BLaER1 (cell line): ENCODE data around the gene TMEM106C.
A peak's percentile ranks its signal among the peaks of the same experiment; 100 is the strongest.

Source experiments
- H3K27ac ChIP-seq: shearing (Covaris generic); formaldehyde crosslinking; 2 replicates; pipeline ENCODE4 v1.8.1; 2022
- H3K27me3 ChIP-seq: shearing (Covaris generic); formaldehyde crosslinking; 2 replicates; pipeline ENCODE4 v1.8.1; 2022
- H3K36me3 ChIP-seq: shearing (Covaris generic); formaldehyde crosslinking; 2 replicates; pipeline ENCODE4 v1.8.1; 2022
- H3K4me1 ChIP-seq: shearing (Covaris generic); formaldehyde crosslinking; 2 replicates; pipeline ENCODE4 v1.8.1; 2022
- H3K4me2 ChIP-seq: shearing (Covaris generic); formaldehyde crosslinking; 2 replicates; pipeline ENCODE4 v1.8.1; 2022
- H3K4me3 ChIP-seq: shearing (Covaris generic); formaldehyde crosslinking; 2 replicates; pipeline ENCODE4 v1.8.1; 2022
- H3K9ac ChIP-seq: shearing (Covaris generic); formaldehyde crosslinking; 2 replicates; pipeline ENCODE4 v1.8.1; 2022
- H3K9me3 ChIP-seq: shearing (Covaris generic); formaldehyde crosslinking; 2 replicates; pipeline ENCODE4 v1.8.1; 2022
- H4K20me1 ChIP-seq: shearing (Covaris generic); formaldehyde crosslinking; 2 replicates; pipeline ENCODE4 v1.8.1; 2022
- Cebpa-rat ChIP-seq: shearing (Covaris generic); IDR thresholded peaks from 2 replicates; pipeline ENCODE4 v1.8.1; 2022

TMEM106C gene

DNA sequence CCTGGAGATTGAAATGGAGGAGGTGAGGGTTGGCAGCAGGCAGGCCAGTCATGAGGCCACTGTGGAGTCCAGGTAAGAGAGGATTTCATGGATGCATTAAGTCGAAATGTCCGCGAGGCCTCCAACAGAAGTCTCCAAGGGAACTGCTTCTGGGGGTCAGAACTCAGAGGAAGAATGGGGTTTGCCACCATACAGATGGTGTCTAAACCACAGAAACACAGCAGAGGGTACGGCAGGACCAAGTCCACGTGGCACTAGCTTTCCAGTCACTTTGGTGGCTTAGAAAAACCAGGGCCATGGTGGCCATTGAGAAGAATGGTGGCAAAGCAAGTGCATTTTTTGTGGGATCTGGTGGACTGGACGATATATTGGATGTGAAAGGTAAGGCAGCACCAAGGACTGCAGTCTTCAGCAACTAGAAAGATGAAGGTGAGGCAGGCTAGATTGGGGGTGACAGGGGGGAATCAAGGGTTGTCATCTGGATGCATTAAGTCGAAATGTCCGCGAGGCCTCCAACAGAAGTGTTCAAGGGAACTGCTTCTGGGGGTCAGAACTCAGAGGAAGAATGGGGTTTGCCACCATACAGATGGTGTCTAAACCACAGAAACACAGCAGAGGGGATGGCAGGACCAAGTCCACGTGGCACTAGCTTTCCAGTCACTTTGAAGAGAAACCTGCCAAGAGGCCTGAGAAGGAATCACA lies 22.5 kb upstream of the TMEM106C start:
- H3K27ac ChIP-seq, result peak overlapping the region; percentile 72
- H4K20me1 ChIP-seq, result no peaks in the 10 kb centered on the region
- peak overlapping the region; percentile 97 for H3K4me2 ChIP-seq
- no peaks in the 10 kb centered on the region for H3K27me3 ChIP-seq
- no peak overlapping the region; the same call in 1 of the 2 replicates for H3K9ac ChIP-seq
- 0 out of 2 replicates have a peak overlapping the region, but pooled peaks have one; percentile 61 for H3K4me3 ChIP-seq
- H3K4me1 ChIP-seq, result peaks cover 63% of the 10 kb centered on the region
- no peaks in the 10 kb centered on the region for H3K36me3 ChIP-seq
- TF ChIP-seq Cebpa-rat, result no peak
- H3K9me3 ChIP-seq, result no peaks in the 10 kb centered on the region

DNA sequence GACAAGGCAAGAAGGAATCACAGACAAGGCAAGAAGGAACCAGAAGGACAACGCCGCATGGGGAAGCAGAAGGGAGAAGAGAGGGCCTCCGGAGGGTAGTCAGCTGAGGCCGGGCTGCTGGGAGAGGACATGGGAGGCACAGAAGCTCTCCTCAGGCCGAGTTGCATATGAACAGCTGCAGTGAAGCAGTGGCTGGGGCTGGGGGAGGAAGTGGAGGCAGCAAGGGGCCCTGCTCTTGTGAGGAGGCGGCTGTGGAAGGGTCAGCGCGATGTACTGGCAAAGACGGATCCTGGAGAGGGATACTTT lies 22.0 kb upstream of the TMEM106C start:
- Histone ChIP-seq H4K20me1 (no peaks in the 10 kb centered on the region), H3K4me1 (peaks cover 64% of the 10 kb centered on the region), H3K27me3 (no peaks in the 10 kb centered on the region), H3K9me3 (no peaks in the 10 kb centered on the region), H3K36me3 (no peaks in the 10 kb centered on the region), H3K27ac (peak overlapping the region; percentile 72), H3K9ac (peak overlapping the region; percentile 33; the same call in 1 of the 2 replicates), H3K4me3 (peak overlapping the region; percentile 61), H3K4me2 (peak overlapping the region; percentile 97)
- TF ChIP-seq Cebpa-rat, result no peak

DNA sequence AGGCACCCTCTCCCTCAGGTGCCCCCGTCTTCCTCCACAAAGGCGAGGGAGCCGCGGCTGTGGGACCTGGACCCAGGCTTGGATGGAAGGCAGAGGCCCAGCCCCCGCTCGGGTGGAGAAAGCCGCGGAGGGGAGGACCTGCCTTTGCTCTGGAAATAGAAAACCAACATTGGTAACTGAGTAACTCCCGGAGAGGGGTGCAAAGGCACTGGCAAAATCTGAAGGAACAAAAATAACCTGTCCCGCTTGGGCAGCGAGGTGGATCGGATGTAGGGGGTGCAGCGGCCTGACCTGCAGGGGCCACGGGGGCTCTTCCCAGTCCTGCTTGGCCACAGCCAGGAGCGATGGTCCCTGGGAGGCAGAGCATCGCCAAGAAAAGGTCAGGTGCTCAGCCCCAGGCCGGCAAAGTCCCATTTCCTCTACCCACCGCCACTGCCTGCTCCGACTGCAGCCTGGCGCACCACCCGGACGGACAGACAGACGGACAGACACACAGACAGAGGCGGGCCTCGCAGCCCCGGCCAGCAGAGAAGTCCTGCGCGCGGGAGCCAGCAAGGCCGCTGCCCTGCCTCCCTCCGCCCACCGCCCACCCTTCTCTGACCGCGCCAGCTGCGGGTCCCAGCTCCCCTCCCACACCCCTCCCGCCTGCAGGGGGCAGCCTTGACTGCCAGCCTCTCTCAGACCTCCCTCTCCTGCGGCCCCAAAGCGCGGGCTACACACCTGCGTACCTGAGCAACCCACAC lies 21.4 kb upstream of the TMEM106C start:
- Histone ChIP-seq H3K27ac (peak overlapping the region; percentile 72), H3K4me2 (peak overlapping the region; percentile 97), H3K4me3 (peak overlapping the region; percentile 61), H3K4me1 (peaks cover 69% of the 10 kb centered on the region), H3K36me3 (no peaks in the 10 kb centered on the region), H3K9me3 (no peaks in the 10 kb centered on the region), H3K9ac (peak overlapping the region; percentile 33; the same call in 1 of the 2 replicates), H3K27me3 (no peaks in the 10 kb centered on the region), H4K20me1 (no peaks in the 10 kb centered on the region)
- no peak for TF ChIP-seq Cebpa-rat

- Histone ChIP-seq H3K4me2 (peak overlapping the region; percentile 97), H3K36me3 (no peaks in the 10 kb centered on the region), H3K4me3 (no peak overlapping the region; the same call in 1 of the 2 replicates), H3K4me1 (peaks cover 64% of the 10 kb centered on the region), H3K9ac (no peak overlapping the region), H3K27me3 (no peaks in the 10 kb centered on the region), H3K9me3 (no peaks in the 10 kb centered on the region), H3K27ac (no peak overlapping the region), H4K20me1 (no peaks in the 10 kb centered on the region)
- TF ChIP-seq Cebpa-rat, result no peak
These were observed 20.7 kb upstream of the TMEM106C start for GRCh38 chr12:47942614-47943225.

GRCh38 chr12:47943623-47944340 lies 19.6 kb upstream of the TMEM106C start:
- Histone ChIP-seq H4K20me1 (no peaks in the 10 kb centered on the region), H3K4me2 (peak overlapping the region; percentile 97), H3K4me3 (no peak overlapping the region)

DNA sequence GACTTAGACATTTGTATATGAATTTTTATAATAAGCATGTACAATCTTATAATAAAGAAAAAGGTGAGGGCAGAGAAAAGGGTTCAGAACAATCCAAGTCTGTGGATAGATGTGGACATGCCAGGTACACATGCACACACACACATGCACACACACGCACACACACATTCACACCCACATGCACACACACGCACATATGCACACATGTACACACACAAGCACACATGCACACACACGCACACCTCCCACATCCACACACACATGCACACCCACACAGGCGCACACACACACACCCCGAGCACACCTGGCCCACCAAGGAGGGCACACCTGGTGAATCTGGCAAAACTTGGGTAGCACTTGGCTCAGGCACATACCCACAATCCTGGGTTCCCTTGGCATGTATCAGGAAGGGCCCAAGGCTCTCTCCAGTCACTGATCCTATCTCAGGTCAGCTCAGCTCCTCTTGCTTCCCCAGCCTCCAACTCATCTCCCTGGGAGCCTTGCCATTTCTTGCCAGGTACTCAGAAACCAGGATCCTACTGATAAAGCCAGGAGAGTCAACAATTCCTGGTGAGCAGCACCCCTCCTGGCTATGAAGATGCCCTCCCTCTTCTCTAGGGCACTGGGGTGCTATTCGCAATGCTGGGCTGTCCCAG lies 18.6 kb upstream of the TMEM106C start:
- H3K27me3 ChIP-seq, result no peaks in the 10 kb centered on the region
- no peak for TF ChIP-seq Cebpa-rat
- no peak overlapping the region for H3K27ac ChIP-seq
- no peaks in the 10 kb centered on the region for H3K9me3 ChIP-seq
- no peak overlapping the region for H3K9ac ChIP-seq
- no peaks in the 10 kb centered on the region for H3K36me3 ChIP-seq
- H3K4me1 ChIP-seq, result peaks cover 54% of the 10 kb centered on the region
- H3K4me3 ChIP-seq, result no peak overlapping the region
- no peak overlapping the region for H3K4me2 ChIP-seq
- H4K20me1 ChIP-seq, result no peaks in the 10 kb centered on the region

More at GRCh38 chr12:47943623-47944340, 19.6 kb upstream of the TMEM106C start:
- H3K27me3 ChIP-seq, result no peaks in the 10 kb centered on the region
- no peak for TF ChIP-seq Cebpa-rat
- peaks cover 54% of the 10 kb centered on the region for H3K4me1 ChIP-seq
- H3K36me3 ChIP-seq, result no peaks in the 10 kb centered on the region
- no peak overlapping the region for H3K9ac ChIP-seq
- H3K27ac ChIP-seq, result no peak overlapping the region
- no peaks in the 10 kb centered on the region for H3K9me3 ChIP-seq

- Histone ChIP-seq H3K4me3 (no peak overlapping the region), H3K9me3 (no peaks in the 10 kb centered on the region), H3K27ac (no peak overlapping the region), H3K9ac (no peak overlapping the region), H3K4me1 (peaks cover 54% of the 10 kb centered on the region), H4K20me1 (no peaks in the 10 kb centered on the region), H3K27me3 (no peaks in the 10 kb centered on the region), H3K36me3 (no peaks in the 10 kb centered on the region), H3K4me2 (no peak overlapping the region)
- no peak for TF ChIP-seq Cebpa-rat
These were observed 18.1 kb upstream of the TMEM106C start for GRCh38 chr12:47945341-47945728.

GRCh38 chr12:47946413-47947323 lies 16.7 kb upstream of the TMEM106C start:
- Histone ChIP-seq H3K27ac (no peak overlapping the region; the same call in 1 of the 2 replicates), H3K9ac (no peak overlapping the region), H3K9me3 (no peaks in the 10 kb centered on the region), H3K4me3 (no peak overlapping the region), H3K36me3 (no peaks in the 10 kb centered on the region), H3K4me1 (peaks cover 41% of the 10 kb centered on the region), H4K20me1 (no peaks in the 10 kb centered on the region), H3K4me2 (no peak overlapping the region), H3K27me3 (no peaks in the 10 kb centered on the region)
- no peak for TF ChIP-seq Cebpa-rat
